Activated naive CD8-positive, alpha-beta T cell treated with anti-CD3 and anti-CD28 coated beads, Interleukin-2, amount 50 U/mL, for 16 hours (primary cell): ENCODE measurements around the gene SCN4B.

Source experiments
- DNase-seq: peaks from one replicate; pipeline ENCODE4 v3.0.0-alpha.2; 2020; ENCODE audit warnings: low read depth, low spot score

Gene SCN4B

DNA sequence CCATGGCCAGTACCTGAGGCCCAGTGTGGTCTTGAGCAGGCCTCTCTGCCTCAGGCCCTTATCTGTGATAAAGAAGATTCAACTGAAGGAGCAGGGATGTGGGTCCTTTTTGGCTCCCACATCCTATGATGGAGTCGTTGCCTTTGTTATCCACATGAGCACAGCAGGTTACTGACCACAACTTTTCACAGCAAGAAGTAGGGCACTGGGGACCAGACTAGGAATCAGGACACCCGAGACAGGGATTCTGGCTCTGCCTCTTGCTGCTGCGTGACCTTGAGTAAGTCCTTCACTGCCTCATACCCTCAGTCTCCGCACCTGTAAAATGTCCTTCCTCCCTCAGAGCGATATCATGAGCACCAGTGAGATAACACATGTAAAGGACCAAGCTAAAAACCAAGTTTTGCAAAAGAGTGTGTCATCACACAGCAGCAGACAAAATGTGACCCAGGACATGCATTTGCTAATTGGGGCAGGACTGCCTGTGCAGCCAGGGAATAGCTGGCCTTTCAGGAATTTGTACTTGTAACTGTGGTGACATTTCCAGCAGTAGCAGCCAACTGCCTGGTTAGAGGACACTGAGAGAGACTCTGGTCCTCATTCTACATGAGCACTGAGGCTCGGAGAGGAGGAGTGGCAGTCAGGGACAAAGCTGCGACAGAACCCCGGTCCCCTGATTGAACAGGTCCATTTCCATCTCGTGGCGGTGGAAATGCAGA lies 52.6 kb downstream of the SCN4B start:
- no peak for DNase-seq

DNA sequence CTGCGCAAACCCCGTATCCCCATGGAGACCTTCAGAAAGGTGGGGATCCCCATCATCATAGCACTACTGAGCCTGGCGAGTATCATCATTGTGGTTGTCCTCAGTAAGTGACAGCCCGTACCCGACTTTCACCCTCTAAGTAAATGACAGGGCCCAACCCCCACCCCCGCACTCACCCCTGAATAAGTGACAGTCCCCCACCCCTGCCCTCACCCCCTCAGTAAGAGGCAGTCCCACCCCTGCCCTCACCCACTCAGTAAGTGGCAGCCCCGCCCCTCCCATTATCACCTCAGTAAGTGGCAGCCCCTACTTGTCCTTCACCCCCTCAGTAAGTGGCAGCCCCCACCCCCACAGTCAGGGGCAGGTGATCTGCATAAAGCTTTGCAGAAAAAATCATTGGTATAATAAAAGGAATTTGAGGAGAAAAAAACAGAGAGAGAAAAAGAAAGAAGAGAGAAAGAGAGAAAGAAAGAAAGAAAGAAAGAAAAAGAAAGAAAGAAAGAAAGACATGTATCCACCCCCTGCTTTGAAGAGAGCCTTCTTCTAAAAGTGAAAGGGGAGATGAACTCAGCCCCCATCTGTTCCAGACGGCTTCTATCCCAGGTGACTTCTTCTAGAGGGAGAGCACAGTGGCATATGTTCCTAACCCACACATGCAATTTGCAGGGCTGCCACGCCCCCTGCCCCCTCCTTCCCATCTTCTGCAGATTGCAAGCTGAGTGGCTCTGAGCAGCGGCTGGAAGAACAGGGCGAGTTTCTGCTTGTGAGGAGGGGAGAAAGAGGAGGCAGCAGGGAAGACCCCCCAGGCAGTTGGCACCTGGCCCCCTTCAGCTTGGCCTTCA lies 53.4 kb downstream of the SCN4B start:
- no peak for DNase-seq

DNA sequence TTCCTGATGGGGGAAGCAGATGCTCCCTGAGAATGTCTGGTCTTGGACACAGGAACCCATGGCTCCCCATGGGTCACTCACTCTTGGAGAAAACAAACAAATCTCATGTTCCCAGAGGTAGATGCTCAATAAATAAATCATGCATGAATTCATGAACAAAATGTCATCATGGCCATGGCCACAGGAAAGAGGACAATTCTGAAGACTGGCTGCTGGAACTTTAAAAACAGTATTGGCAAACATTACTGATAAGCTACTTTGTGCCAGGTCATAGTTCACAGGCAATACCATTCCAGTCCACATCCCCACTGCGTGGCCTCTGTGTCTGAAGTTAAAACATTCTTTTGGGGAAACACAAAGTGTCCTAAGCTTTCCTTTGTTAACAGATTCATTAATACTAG lies 56.7 kb downstream of the SCN4B start:
- no peak for DNase-seq

- no peak for DNase-seq
These were observed 57.1 kb downstream of the SCN4B start for GRCh38 chr11:118095493-118095892.

GRCh38 chr11:118092907-118093571 lies 59.6 kb downstream of the SCN4B start:
- no peak for DNase-seq

GRCh38 chr11:118091690-118092089 lies 60.9 kb downstream of the SCN4B start:
- DNase-seq, result no peak

DNA sequence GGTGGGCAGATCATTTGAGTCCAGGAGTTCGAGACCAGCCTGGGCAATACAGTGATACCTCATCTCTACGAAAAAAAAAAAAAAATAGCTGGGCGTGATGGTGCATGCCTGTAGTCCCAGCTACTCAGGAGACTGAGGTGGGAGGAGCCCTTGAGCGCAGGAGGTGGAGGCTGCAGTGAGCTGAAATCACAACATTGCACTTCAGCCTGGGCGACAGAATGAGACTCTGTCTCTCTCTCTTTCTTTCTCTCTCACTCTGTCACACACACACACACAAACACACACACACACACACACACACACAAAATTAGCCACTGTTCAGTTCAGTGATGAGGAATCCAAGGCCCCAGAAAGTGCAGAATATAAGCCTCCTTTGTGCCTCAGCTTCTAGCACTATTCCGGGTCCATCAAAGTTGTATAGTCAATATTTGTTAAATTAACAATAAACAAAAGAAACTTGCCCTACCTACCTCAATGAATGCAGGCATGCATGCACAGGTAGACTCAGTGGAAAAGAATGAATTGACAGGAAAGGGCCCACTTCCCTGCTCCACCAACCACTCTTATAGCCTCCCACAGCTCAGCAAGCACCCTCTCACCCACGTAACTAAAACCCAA lies 62.0 kb downstream of the SCN4B start:
- DNase-seq, result no peak

DNA sequence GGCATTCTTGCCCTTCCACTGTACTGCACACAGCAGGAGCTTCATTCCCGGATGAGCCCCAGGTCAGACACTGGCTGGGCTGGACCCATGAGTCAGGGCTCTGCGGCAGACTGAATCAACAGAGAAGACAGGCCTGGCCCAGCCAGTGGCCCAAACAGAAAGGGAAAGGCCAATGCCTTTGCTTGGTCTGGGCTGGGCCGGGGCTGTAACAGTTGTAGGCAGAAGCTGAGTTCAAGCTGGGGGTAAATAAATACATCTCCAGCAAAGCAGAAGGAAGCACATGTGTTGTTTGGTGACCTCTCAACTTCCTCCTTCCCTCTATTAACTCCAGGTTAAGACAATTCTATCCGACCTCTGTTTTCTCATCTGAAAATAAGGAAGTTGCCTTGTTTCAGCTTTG lies 64.1 kb downstream of the SCN4B start:
- DNase-seq, result no peak

DNA sequence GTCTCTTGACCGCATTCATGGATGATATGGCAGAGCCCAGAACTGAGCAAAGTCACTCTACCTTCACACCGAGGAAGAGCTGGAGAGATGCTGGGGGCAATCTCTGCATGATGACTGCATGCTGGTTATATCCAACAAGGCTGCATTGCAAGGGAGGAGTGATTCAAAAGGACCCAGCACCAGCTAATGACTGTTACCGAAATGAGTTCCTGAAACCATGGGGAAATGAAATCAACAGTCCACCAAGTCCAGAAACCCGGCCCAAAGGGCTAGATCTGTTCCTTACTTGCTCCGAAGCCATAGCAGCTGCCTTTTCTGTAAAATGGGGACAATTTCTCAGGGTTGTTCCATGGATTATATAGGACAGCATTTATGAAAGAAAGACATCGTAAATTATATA lies 64.7 kb downstream of the SCN4B start:
- DNase-seq, result no peak

DNA sequence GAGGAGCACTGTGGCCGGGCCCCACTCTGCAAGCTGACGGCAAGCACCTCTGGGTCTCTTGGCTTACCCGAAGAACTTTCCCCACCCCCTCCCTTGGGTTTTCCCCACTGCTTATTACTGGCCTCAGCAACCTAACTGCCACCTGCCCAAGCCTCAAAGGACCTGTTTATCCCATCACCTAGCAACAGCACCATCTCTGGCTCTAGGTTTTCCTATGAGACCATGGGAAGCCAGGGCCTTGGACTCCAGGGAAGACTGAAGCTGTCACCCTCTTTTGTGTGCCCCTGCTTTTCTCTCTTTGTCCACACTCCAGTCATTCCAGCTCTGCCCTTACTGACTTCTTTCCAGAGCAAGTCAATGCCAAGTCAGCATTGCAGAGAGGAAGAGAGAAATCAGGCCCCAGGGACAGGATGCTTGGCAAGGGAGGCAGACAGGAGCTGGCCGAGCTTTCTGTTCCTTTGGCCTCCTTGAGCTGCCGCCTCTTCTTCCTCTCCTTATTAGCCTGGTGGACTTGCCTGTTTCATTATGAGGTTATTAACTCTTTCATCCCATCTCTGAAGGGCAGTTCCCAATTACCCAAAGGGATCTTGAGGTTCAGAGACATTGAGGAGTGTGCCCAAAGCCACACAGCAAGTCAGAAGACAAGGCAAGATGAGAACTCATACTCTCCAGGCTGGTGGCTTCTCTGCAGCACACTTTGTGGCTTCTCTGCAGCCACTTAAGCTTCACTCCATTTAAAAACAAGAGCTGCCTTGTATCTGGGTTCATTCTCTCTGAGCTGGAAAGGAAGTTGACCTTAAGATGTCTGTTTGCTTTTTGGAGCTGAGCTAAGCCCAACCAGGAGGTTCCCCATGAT lies 65.5 kb downstream of the SCN4B start, which contains the start of gene SMIM35:
Gene SMIM35 (minus strand): TSS at position 51 of the 856 bp plus-strand sequence. CDS start 206 bp downstream, outside the sequence.
- DNase-seq, result no peak

DNA sequence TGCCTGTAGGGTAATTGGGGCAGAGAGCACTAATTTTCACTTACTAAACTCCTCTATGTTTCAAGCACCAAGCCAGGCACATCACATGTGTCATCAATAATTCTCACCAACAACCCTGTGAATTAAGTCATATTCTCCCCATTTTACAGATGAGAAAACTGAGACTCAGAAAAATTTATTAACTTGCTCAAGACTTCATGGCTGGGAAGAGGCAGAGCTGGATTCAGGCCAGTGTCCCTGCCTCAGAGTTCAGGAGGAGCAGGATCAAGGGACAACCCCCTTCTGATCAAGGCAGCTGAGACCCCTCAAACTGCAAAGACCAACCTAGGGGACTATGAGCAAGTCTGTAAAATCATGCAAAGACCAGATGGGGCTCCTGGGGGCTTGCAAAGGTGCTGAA lies 68.0 kb downstream of the SCN4B start:
- DNase-seq, result no peak

- no peak for DNase-seq
These were observed 68.4 kb downstream of the SCN4B start for GRCh38 chr11:118084247-118084646.
